ENCODE measurements around the gene ADAMTS18.

ADAMTS18 gene

GRCh38 chr16:77433146-77433545 lies 1.7 kb downstream of the ADAMTS18 start:
- no peak for DNase-seq

- DNase-seq = no peak
Observed at GRCh38 chr16:77432264-77432663, 2.6 kb downstream of the ADAMTS18 start.

GRCh38 chr16:77430787-77431585 lies 3.8 kb downstream of the ADAMTS18 start:
- DNase-seq = no peak

GRCh38 chr16:77430360-77430759 lies 4.5 kb downstream of the ADAMTS18 start:
- no peak for DNase-seq

- no peak for DNase-seq
Observed at GRCh38 chr16:77424871-77425604, 9.8 kb downstream of the ADAMTS18 start.

DNA sequence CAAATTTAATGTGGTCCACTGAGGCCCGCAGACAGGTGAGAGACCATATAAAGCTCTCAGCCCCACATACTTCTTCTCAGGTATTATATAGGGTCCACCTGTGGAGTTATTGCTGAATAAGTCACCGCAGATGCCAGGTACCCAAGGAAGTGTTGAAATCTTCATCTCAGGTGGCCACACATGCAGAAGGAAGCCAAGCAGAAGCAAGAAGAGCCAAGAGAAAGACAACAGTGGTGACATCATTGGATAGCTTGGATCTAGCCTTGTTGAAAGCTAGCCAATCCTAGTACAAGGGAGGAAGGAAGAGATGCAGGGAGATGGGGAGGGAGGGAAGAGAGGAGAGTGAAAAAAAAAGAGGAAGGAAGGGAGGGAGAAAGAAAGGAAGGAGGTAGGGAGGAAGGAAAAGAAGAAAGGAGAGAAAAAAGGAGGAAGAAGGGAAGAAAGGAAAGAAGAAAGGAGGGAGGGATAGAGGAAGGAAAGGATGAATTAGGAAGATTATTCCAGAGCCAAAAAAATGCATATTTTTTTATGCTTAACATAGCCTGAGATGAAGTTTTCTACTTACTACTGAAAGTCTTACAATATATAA lies 12.5 kb downstream of the ADAMTS18 start:
- no peak for DNase-seq

- no peak for DNase-seq
Observed at GRCh38 chr16:77416939-77417480, 17.8 kb downstream of the ADAMTS18 start.

GRCh38 chr16:77414752-77415231 lies 20.0 kb downstream of the ADAMTS18 start:
- DNase-seq = no peak

DNA sequence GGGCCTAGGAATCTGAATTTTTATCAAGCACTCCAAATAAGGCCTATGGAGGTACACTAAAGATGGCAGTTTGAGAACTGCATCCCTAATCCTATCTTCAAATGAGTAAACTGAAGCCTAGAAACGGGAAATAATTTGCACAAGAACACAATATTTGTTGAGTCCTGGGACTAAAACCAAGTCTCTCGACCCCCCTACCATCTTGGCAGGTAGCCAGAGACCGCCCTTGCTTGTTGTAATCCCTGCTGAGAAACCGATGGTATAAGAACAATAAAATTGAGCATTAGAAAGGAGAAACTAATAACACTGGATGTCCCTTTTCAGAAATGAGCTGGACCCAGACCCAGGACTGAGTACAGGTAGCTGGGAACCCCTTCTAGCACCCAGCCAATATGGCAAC lies 24.4 kb downstream of the ADAMTS18 start:
- no peak for DNase-seq

GRCh38 chr16:77409311-77409710 lies 25.5 kb downstream of the ADAMTS18 start:
- DNase-seq = no peak

GRCh38 chr16:77408607-77409006 lies 26.2 kb downstream of the ADAMTS18 start:
- no peak for DNase-seq

- no peak for DNase-seq
Observed at GRCh38 chr16:77406680-77407079, 28.2 kb downstream of the ADAMTS18 start.

DNA sequence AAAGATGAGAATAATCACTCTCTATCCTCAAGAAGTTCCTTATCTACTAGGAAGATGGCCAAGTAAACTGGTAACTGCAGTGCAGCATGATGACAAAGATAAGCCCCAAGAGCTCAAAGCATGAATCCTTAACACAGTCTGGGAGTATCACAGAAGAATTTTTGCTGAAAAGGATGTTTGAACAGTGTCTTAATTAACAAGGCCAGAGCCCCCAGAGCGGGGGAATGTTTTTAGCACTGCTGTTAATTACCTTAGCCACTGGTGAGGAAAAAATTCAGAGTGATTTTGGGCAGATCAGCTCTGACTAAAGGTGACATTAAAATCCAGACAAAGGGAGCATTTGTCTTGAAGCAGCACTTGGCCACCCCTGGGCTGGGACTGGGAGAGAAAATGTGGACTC lies 30.1 kb downstream of the ADAMTS18 start:
- no peak for DNase-seq

DNA sequence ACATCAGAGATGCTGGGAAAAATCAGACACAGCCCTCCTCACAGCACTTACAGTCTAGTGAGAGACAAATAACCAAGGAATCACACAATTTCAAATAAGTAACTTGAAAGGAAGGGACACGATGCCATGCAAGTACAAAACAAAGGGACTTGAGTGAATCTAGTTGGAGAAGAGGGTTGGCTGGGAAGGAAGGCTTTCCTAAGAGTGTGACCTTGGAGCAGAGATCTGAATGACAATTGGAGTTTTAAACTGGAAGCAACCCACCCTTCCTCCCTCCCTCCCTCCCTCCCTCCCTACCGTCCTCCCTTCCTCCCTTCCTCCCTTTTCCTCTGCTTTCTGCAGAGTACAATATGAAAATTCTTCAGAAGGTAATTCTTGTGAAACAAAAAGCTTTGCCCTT lies 31.1 kb downstream of the ADAMTS18 start:
- DNase-seq = no peak

GRCh38 chr16:77402672-77403071 lies 32.2 kb downstream of the ADAMTS18 start:
- no peak for DNase-seq

GRCh38 chr16:77402118-77402517 lies 32.7 kb downstream of the ADAMTS18 start:
- DNase-seq = no peak

- no peak for DNase-seq
Observed at GRCh38 chr16:77399546-77399945, 35.3 kb downstream of the ADAMTS18 start.

- no peak for DNase-seq
Observed at GRCh38 chr16:77399066-77399465, 35.8 kb downstream of the ADAMTS18 start.

DNA sequence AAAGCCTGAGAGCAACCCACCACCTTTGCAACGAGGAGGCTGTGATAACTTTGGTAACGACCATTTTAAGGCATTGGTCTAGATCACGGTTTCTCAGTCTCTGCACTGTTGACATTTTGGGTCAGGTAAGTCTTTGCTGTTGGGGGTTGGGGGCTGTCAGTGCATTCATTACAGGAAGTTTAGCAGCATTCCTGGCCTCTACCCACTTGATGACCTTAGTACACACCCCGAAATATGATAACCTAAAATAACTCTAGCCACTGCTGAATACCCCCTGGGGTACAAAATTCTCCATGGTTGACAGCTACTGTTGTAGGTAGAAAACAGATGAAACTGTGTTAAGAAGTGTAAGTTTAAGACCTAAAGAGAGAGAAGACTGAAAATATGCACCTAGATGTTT lies 36.3 kb downstream of the ADAMTS18 start:
- DNase-seq = no peak

DNA sequence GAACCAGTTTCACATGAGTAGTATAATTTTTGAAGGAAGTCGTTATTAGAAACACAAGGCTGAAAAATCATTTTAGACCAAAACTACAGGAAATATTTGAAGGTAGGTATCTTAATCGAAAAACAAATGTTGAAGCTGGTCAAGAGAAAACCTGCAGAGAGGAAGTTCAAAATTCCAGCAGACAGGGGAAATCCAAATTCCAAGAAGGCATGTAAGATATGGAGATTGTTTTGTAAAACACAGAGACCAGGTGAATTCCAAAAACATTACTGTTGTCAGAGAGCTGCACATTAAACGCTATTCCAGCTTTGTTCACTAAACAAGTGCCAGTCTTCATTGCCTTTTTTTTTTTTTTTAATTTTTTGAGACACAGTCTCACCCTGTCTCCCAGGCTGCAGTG lies 38.4 kb downstream of the ADAMTS18 start:
- no peak for DNase-seq

DNA sequence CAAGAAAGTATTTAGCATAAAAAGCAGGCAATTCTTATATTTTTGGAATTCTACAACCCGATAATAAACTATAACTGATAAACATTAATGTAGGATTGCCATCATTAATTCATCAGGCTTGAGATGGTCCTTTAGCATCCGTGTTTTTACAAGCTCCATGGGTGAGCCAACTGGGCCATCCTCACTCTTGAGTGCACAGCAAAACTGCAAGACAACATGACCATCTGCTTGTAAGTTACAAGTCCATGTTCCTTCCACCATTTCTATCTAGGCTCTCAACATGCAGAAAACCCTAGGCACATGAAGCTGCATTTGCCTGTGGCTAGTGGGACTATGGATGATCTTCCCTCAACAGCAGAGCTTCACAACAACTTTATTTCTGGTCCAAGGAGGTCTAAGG lies 40.1 kb downstream of the ADAMTS18 start:
- DNase-seq = no peak

DNA sequence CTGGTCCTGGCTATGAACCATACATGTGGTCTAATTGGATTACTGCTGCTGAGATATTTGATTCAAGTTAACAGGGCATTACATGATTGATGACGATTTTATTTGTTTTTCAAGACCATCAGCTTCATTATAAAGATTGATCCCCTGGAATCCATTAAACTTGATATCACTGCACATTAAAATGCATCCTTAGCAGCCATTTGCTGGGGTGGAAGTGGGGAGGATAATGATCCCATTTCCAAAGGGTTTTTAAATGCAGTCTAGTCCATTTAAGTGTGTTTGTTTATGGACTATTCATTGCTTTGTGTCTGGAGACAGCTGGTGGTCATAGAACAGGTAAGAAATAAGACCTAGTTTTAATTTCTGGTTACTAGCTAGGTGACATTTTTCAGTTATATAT lies 40.9 kb downstream of the ADAMTS18 start:
- DNase-seq = no peak

- no peak for DNase-seq
Observed at GRCh38 chr16:77387815-77388209, 47.0 kb downstream of the ADAMTS18 start.
